ENCODE data around the gene NTRK2.

The NTRK2 gene

GRCh38 chr9:84822589-84823233, 153.2 kb downstream of the NTRK2 start:
- no peak overlapping the region for H3K4me3 ChIP-seq (ENCODE audit: insufficient read depth, low read depth, low read length)
- no peaks in the 10 kb centered on the region for H3K36me3 ChIP-seq (ENCODE audit: control insufficient read depth, insufficient read depth, low read length)
- H3K4me1 ChIP-seq (ENCODE audit: control insufficient read depth, insufficient read depth, low read length), result peaks cover 13% of the 10 kb centered on the region
- WGBS, 2 experiments, result 89 to 90% methylated on average over 7 of the region's 7 CpGs
- H3K27me3 ChIP-seq (ENCODE audit: control insufficient read depth, insufficient read depth, low read length, poor library complexity, severe bottlenecking), result no peaks in the 10 kb centered on the region
- no peak overlapping the region for H3K27ac ChIP-seq (ENCODE audit: insufficient read depth, low read depth, low read length, poor library complexity, severe bottlenecking)
- no peaks in the 10 kb centered on the region for H3K9me3 ChIP-seq (ENCODE audit: control insufficient read depth, low read length)

GRCh38 chr9:84823421-84824271, 154.1 kb downstream of the NTRK2 start:
- Histone ChIP-seq H3K4me1 (ENCODE audit: control insufficient read depth, insufficient read depth, low read length) (peaks cover 13% of the 10 kb centered on the region), H3K4me3 (ENCODE audit: insufficient read depth, low read depth, low read length) (no peak overlapping the region), H3K27ac (ENCODE audit: insufficient read depth, low read depth, low read length, poor library complexity, severe bottlenecking) (no peak overlapping the region), H3K9me3 (ENCODE audit: control insufficient read depth, low read length) (no peaks in the 10 kb centered on the region), H3K36me3 (ENCODE audit: control insufficient read depth, insufficient read depth, low read length) (no peaks in the 10 kb centered on the region), H3K27me3 (ENCODE audit: control insufficient read depth, insufficient read depth, low read length, poor library complexity, severe bottlenecking) (no peaks in the 10 kb centered on the region)
- 96 to 97% methylated on average over 8 of the region's 8 CpGs for WGBS, 2 experiments

- WGBS, 2 experiments, result 79 to 85% methylated on average over 4 of the region's 4 CpGs
- H3K27ac ChIP-seq (ENCODE audit: insufficient read depth, low read depth, low read length, poor library complexity, severe bottlenecking), result no peak overlapping the region
These were observed 157.8 kb downstream of the NTRK2 start for GRCh38 chr9:84827216-84827765.

GRCh38 chr9:84828046-84828445, 158.5 kb downstream of the NTRK2 start:
- no peaks in the 10 kb centered on the region for H3K27me3 ChIP-seq (ENCODE audit: control insufficient read depth, insufficient read depth, low read length, poor library complexity, severe bottlenecking)
- no peaks in the 10 kb centered on the region for H3K9me3 ChIP-seq (ENCODE audit: control insufficient read depth, low read length)
- no peak overlapping the region for H3K27ac ChIP-seq (ENCODE audit: insufficient read depth, low read depth, low read length, poor library complexity, severe bottlenecking)
- H3K4me1 ChIP-seq (ENCODE audit: control insufficient read depth, insufficient read depth, low read length), result peaks cover 3% of the 10 kb centered on the region
- H3K4me3 ChIP-seq (ENCODE audit: insufficient read depth, low read depth, low read length), result no peak overlapping the region
- WGBS, 2 experiments, result 93% methylated on average over 2 of the region's 2 CpGs; no CpG with 5 or more reads in 1 of the 2 experiments
- H3K36me3 ChIP-seq (ENCODE audit: control insufficient read depth, insufficient read depth, low read length), result no peaks in the 10 kb centered on the region

More at GRCh38 chr9:84827216-84827765, 157.8 kb downstream of the NTRK2 start:
- H3K4me3 ChIP-seq (ENCODE audit: insufficient read depth, low read depth, low read length), result no peak overlapping the region
- H3K27me3 ChIP-seq (ENCODE audit: control insufficient read depth, insufficient read depth, low read length, poor library complexity, severe bottlenecking), result no peaks in the 10 kb centered on the region
- no peaks in the 10 kb centered on the region for H3K36me3 ChIP-seq (ENCODE audit: control insufficient read depth, insufficient read depth, low read length)
- no peaks in the 10 kb centered on the region for H3K9me3 ChIP-seq (ENCODE audit: control insufficient read depth, low read length)
- H3K4me1 ChIP-seq (ENCODE audit: control insufficient read depth, insufficient read depth, low read length), result peaks cover 3% of the 10 kb centered on the region

- 73 to 85% methylated on average over 8 of the region's 8 CpGs for WGBS, 2 experiments
These were observed 159.9 kb downstream of the NTRK2 start for GRCh38 chr9:84829471-84829870.

GRCh38 chr9:84829997-84830696, 160.6 kb downstream of the NTRK2 start:
- Histone ChIP-seq H3K9me3 (ENCODE audit: control insufficient read depth, low read length) (no peaks in the 10 kb centered on the region), H3K36me3 (ENCODE audit: control insufficient read depth, insufficient read depth, low read length) (no peaks in the 10 kb centered on the region), H3K4me1 (ENCODE audit: control insufficient read depth, insufficient read depth, low read length) (peaks cover 3% of the 10 kb centered on the region), H3K27me3 (ENCODE audit: control insufficient read depth, insufficient read depth, low read length, poor library complexity, severe bottlenecking) (no peaks in the 10 kb centered on the region), H3K27ac (ENCODE audit: insufficient read depth, low read depth, low read length, poor library complexity, severe bottlenecking) (no peak overlapping the region), H3K4me3 (ENCODE audit: insufficient read depth, low read depth, low read length) (no peak overlapping the region)
- WGBS, 2 experiments, result 90% methylated on average over 6 of the region's 6 CpGs

More at GRCh38 chr9:84829471-84829870, 159.9 kb downstream of the NTRK2 start:
- no peaks in the 10 kb centered on the region for H3K9me3 ChIP-seq (ENCODE audit: control insufficient read depth, low read length)
- H3K4me1 ChIP-seq (ENCODE audit: control insufficient read depth, insufficient read depth, low read length), result peaks cover 3% of the 10 kb centered on the region
- H3K27ac ChIP-seq (ENCODE audit: insufficient read depth, low read depth, low read length, poor library complexity, severe bottlenecking), result no peak overlapping the region
- no peaks in the 10 kb centered on the region for H3K36me3 ChIP-seq (ENCODE audit: control insufficient read depth, insufficient read depth, low read length)
- no peak overlapping the region for H3K4me3 ChIP-seq (ENCODE audit: insufficient read depth, low read depth, low read length)
- no peaks in the 10 kb centered on the region for H3K27me3 ChIP-seq (ENCODE audit: control insufficient read depth, insufficient read depth, low read length, poor library complexity, severe bottlenecking)

- Histone ChIP-seq H3K27me3 (ENCODE audit: control insufficient read depth, insufficient read depth, low read length, poor library complexity, severe bottlenecking) (no peaks in the 10 kb centered on the region), H3K9me3 (ENCODE audit: control insufficient read depth, low read length) (no peaks in the 10 kb centered on the region), H3K4me1 (ENCODE audit: control insufficient read depth, insufficient read depth, low read length) (peaks cover 3% of the 10 kb centered on the region), H3K36me3 (ENCODE audit: control insufficient read depth, insufficient read depth, low read length) (no peaks in the 10 kb centered on the region), H3K27ac (ENCODE audit: insufficient read depth, low read depth, low read length, poor library complexity, severe bottlenecking) (no peak overlapping the region), H3K4me3 (ENCODE audit: insufficient read depth, low read depth, low read length) (no peak overlapping the region)
- WGBS, 2 experiments, result 77 to 85% methylated on average over 4 of the region's 4 CpGs
These were observed 161.8 kb downstream of the NTRK2 start for GRCh38 chr9:84831377-84831776.

GRCh38 chr9:84832453-84832852, 162.9 kb downstream of the NTRK2 start:
- no peak overlapping the region for H3K4me3 ChIP-seq (ENCODE audit: insufficient read depth, low read depth, low read length)
- H3K4me1 ChIP-seq (ENCODE audit: control insufficient read depth, insufficient read depth, low read length), result peaks cover 3% of the 10 kb centered on the region
- H3K9me3 ChIP-seq (ENCODE audit: control insufficient read depth, low read length), result no peaks in the 10 kb centered on the region
- H3K27ac ChIP-seq (ENCODE audit: insufficient read depth, low read depth, low read length, poor library complexity, severe bottlenecking), result no peak overlapping the region
- WGBS, 2 experiments, result 95% methylated on average over 10 of the region's 10 CpGs
- no peaks in the 10 kb centered on the region for H3K36me3 ChIP-seq (ENCODE audit: control insufficient read depth, insufficient read depth, low read length)
- H3K27me3 ChIP-seq (ENCODE audit: control insufficient read depth, insufficient read depth, low read length, poor library complexity, severe bottlenecking), result no peaks in the 10 kb centered on the region

GRCh38 chr9:84834426-84834825, 164.9 kb downstream of the NTRK2 start:
- Histone ChIP-seq H3K36me3 (ENCODE audit: control insufficient read depth, insufficient read depth, low read length) (no peaks in the 10 kb centered on the region), H3K4me1 (ENCODE audit: control insufficient read depth, insufficient read depth, low read length) (peaks cover 4% of the 10 kb centered on the region), H3K4me3 (ENCODE audit: insufficient read depth, low read depth, low read length) (no peak overlapping the region), H3K9me3 (ENCODE audit: control insufficient read depth, low read length) (no peaks in the 10 kb centered on the region), H3K27me3 (ENCODE audit: control insufficient read depth, insufficient read depth, low read length, poor library complexity, severe bottlenecking) (no peaks in the 10 kb centered on the region), H3K27ac (ENCODE audit: insufficient read depth, low read depth, low read length, poor library complexity, severe bottlenecking) (no peak overlapping the region)
- 92% methylated on average over 4 of the region's 4 CpGs for WGBS, 2 experiments

- H3K27ac ChIP-seq (ENCODE audit: insufficient read depth, low read depth, low read length, poor library complexity, severe bottlenecking), result no peak overlapping the region
- H3K27me3 ChIP-seq (ENCODE audit: control insufficient read depth, insufficient read depth, low read length, poor library complexity, severe bottlenecking), result no peaks in the 10 kb centered on the region
- peaks cover 15% of the 10 kb centered on the region for H3K4me1 ChIP-seq (ENCODE audit: control insufficient read depth, insufficient read depth, low read length)
- 82 to 87% methylated on average over 5 of the region's 5 CpGs for WGBS, 2 experiments
- H3K4me3 ChIP-seq (ENCODE audit: insufficient read depth, low read depth, low read length), result no peak overlapping the region
- H3K9me3 ChIP-seq (ENCODE audit: control insufficient read depth, low read length), result no peaks in the 10 kb centered on the region
- H3K36me3 ChIP-seq (ENCODE audit: control insufficient read depth, insufficient read depth, low read length), result no peaks in the 10 kb centered on the region
These were observed 166.2 kb downstream of the NTRK2 start for GRCh38 chr9:84835745-84836144.

All from ectodermal cell (in vitro differentiated cells).